Endothelial cell of umbilical vein (primary cell): ENCODE data around the gene FRYL. TPM values are rescaled to one million over a fixed set of nuclear protein-coding genes. Genes with fewer than 3 reads are reported as not detected.

ENCODE experiments used
- BruUV-seq: library from RNA; stranded (reverse); fragments of 400-500 nt; replicated peaks from 2 replicates; lab custom pipeline; 2021; lab: Mats Ljungman, UMichigan
- CTCF ChIA-PET: fragments of 300-600, 350-600 bp; sonication (Branson Sonifier 250); formaldehyde crosslinking; loops from one replicate; lab custom pipeline; 2021; ENCODE audit warnings: antibody characterized with exemption, inconsistent platforms; lab: Charles Lee
- POLR2A ChIA-PET: fragments of 300-600, 350-600 bp; sonication (Branson Sonifier 250); formaldehyde crosslinking; loops from one replicate; lab custom pipeline; 2021; ENCODE audit warnings: antibody characterized with exemption, inconsistent platforms; lab: Charles Lee
- DNase-seq: peaks from one replicate; pipeline ENCODE4 v3.0.0-alpha.2; 2011; ENCODE audit warnings: low read depth, low spot score
- FAIRE-seq: peaks from 2 replicates; lab custom pipeline; 2011; peaks lifted over from hg19 to GRCh38; lab: Jason Lieb, UNC
- H2AFZ ChIP-seq: 2 replicates; pipeline ENCODE4 v1.6.0; 2012; ENCODE audit warnings: low read depth, low read length, control low read depth, inconsistent platforms
- H3K27ac ChIP-seq: 2 replicates; pipeline ENCODE4 v1.5.1; 2011; ENCODE audit warnings: low read depth, mild to moderate bottlenecking, control low read depth, low read length, moderate library complexity; ENCODE audit not compliant: insufficient read depth
- H3K27me3 ChIP-seq, 2 experiments: 2 replicates each; pipeline versions ENCODE4 v1.6.0 to v1.6.1; 2011; ENCODE audit warnings: low read length in 2 of 2, mixed read lengths in 1 of 2; ENCODE audit not compliant: control insufficient read depth in 2 of 2, insufficient read depth in 2 of 2
- H3K36me3 ChIP-seq, 2 experiments: 2 replicates in 1 of 2; 3 replicates in 1 of 2; pipeline ENCODE4 v1.5.1; 2011; ENCODE audit warnings: low read length in 2 of 2, mild to moderate bottlenecking in 1 of 2, moderate library complexity in 1 of 2; ENCODE audit not compliant: control insufficient read depth in 2 of 2, insufficient read depth in 2 of 2; ENCODE audit errors: extremely low read depth in 1 of 2
- H3K4me1 ChIP-seq: 3 replicates; pipeline ENCODE4 v1.5.1; 2011; ENCODE audit warnings: mild to moderate bottlenecking, low read length; ENCODE audit not compliant: control insufficient read depth, insufficient read depth; ENCODE audit errors: extremely low read depth
- H3K4me2 ChIP-seq: 2 replicates; pipeline ENCODE4 v1.6.1; 2011; ENCODE audit warnings: low read length, control low read depth, mixed read lengths; ENCODE audit not compliant: insufficient read depth
- H3K4me3 ChIP-seq, 3 experiments: fragments of 200-600 bp in 1 of 3; sonication (generic), shearing (Covaris generic) in 1 of 3; replicated peaks in 1 of 3; 2 replicates each; pipeline ENCODE4 v1.5.1; 2011 to 2016; ENCODE audit warnings: control low read depth in 3 of 3, low read length in 3 of 3, mild to moderate bottlenecking in 2 of 3, inconsistent platforms in 1 of 3, low read depth in 1 of 3, moderate library complexity in 1 of 3; ENCODE audit not compliant: insufficient read depth in 1 of 3
- H3K79me2 ChIP-seq: 2 replicates; pipeline ENCODE4 v1.6.0; 2012; ENCODE audit warnings: low read length, inconsistent platforms; ENCODE audit not compliant: control insufficient read depth, insufficient read depth
- H3K9ac ChIP-seq: replicated peaks from 2 replicates; pipeline ENCODE3; 2011; ENCODE audit warnings: low read length, control low read depth; ENCODE audit not compliant: insufficient read depth; ENCODE audit errors: extremely low read depth
- H3K9me1 ChIP-seq: replicated peaks from 3 replicates; pipeline ENCODE4 v1.6.0; 2011; ENCODE audit warnings: mild to moderate bottlenecking, low read length; ENCODE audit not compliant: control insufficient read depth, insufficient read depth; ENCODE audit errors: extremely low read depth
- H3K9me3 ChIP-seq: replicated peaks from 2 replicates; pipeline ENCODE4 v1.5.1; 2012; ENCODE audit warnings: low read length, inconsistent platforms; ENCODE audit not compliant: control insufficient read depth, insufficient read depth
- H4K20me1 ChIP-seq: replicated peaks from 2 replicates; pipeline ENCODE3; 2011; ENCODE audit warnings: mild to moderate bottlenecking, low read length; ENCODE audit not compliant: control insufficient read depth, insufficient read depth; ENCODE audit errors: extremely low read depth
- EZH2 ChIP-seq: IDR thresholded peaks from 2 replicates; pipeline ENCODE4 v1.6.1; 2012; ENCODE audit warnings: borderline replicate concordance, low read depth, mild to moderate bottlenecking, moderate library complexity, low read length, inconsistent platforms; ENCODE audit not compliant: severe bottlenecking
- FOS ChIP-seq: IDR thresholded peaks from 2 replicates; pipeline ENCODE4 v1.6.1; 2011; ENCODE audit warnings: mild to moderate bottlenecking, low read length, moderate library complexity, borderline replicate concordance; ENCODE audit not compliant: insufficient read depth
- GATA2 ChIP-seq: IDR thresholded peaks from 2 replicates; pipeline ENCODE4 v1.7.0; 2011; ENCODE audit warnings: low read depth, mild to moderate bottlenecking, moderate library complexity, mixed read lengths, low read length; ENCODE audit not compliant: insufficient read length, insufficient read depth
- JUN ChIP-seq: IDR thresholded peaks from 2 replicates; pipeline ENCODE4 v1.6.1; 2011; ENCODE audit warnings: borderline replicate concordance, low read depth; ENCODE audit not compliant: insufficient read length, insufficient read depth
- MYC ChIP-seq: IDR thresholded peaks from one replicate; pipeline ENCODE4 v1.6.1; 2011; ENCODE audit warnings: mild to moderate bottlenecking, low read depth, low read length
- POLR2A ChIP-seq: IDR thresholded peaks from 2 replicates; pipeline ENCODE4 v1.6.1; 2012; ENCODE audit warnings: low read depth, mild to moderate bottlenecking, control low read depth, low read length
- POLR2AphosphoS5 ChIP-seq: IDR thresholded peaks from 2 replicates; pipeline ENCODE4 v1.6.1; 2012; ENCODE audit warnings: low read depth, mild to moderate bottlenecking, control low read depth, low read length, moderate library complexity; ENCODE audit not compliant: insufficient read depth
- dilution Hi-C: fragments of 300-500 bp; cut with MboI; formaldehyde crosslinking; loops from one replicate; pipeline ENCODE4 v1.15.0; 2019; ENCODE audit warnings: low sequenced_read_pairs; ENCODE audit not compliant: extremely low pct_ligation_motif_present
- intact Hi-C: fragments of 100-400 bp; cut with micrococcal nuclease; formaldehyde crosslinking; loops from one replicate; pipeline ENCODE4 v1.10.0; 2022
- polyA plus RNA-seq, 4 experiments: library from polyadenylated mRNA; depleted of rRNA in 3 of 4; stranded (reverse) in 3 of 4; unstranded in 1 of 4; fragments of >200 nt; gene quantifications; 2 replicates each; pipeline versions ENCODE4 v1.2.1 to v1.2.3, GENCODE V29; 2011 to 2012; ENCODE audit warnings: missing spikeins in 1 of 4
- total RNA-seq: library from RNA; stranded (reverse); gene quantifications from 2 replicates; pipeline ENCODE4 v1.2.3, GENCODE V29; 2021
- TF ChIP-seq, protein P1 (sequence below), 2 donors: IDR thresholded peaks; 1 replicate in 1 of 2; 2 replicates in 1 of 2; pipeline ENCODE4 v1.5.1; 2011; ENCODE audit warnings: low read length in 2 of 2, mild to moderate bottlenecking in 2 of 2, moderate library complexity in 2 of 2, control low read depth in 1 of 2, inconsistent platforms in 1 of 2, low read depth in 1 of 2; ENCODE audit not compliant: insufficient read depth in 1 of 2; ENCODE audit errors: extremely low read depth in 1 of 2
- TF ChIP-seq, protein P2 (sequence below): IDR thresholded peaks from 2 replicates; pipeline ENCODE4 v1.6.1; 2011; ENCODE audit not compliant: insufficient read depth, insufficient read length

FRYL gene
- total and polyA plus RNA-seq, 2 donors (not counting 3 experiments of a cell fraction or from before 2014, with no cell fraction given): 17.0 to 84.9 TPM

DNA sequence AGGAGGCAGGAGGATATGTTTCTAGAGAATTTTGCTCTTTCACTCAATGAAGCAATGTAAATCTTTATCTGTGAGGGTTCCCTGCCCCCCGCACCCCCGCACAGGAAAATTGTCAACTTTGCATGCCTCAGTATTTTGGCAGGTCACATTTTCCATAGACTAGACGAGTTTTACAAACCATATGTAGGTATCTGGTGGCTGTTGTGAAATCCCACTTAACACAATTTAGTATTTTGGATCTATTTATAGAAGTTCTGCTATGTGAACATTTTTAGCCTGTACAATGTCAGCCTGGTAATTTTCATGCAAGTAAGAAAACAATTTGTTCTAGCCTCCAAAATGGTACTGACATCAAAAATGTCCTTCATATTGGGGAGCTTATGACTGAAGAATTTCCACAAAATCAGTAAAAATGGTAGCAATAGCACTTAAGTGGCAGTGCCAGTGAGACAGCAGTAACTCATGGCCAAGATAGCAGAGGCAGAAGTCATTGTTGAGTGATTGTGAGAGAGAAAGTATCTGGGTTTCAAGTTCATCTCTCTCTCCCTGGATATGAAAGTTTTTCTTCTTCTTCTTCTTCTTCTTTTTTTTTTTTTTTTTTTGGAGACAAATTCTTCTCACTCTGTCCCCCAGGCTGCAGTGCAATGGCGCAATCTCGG, 12.4 kb upstream of the FRYL start:
- no peaks in the 10 kb centered on the region for H3K79me2 ChIP-seq
- DNase-seq (no peak), FAIRE-seq (no peak)
- no peaks in the 10 kb centered on the region for H3K27me3 ChIP-seq
- H3K36me3 ChIP-seq: no peaks in the 10 kb centered on the region
- dilution Hi-C loops: no loop called here
- H3K4me3 ChIP-seq: no peak overlapping the region
- H3K9me1 ChIP-seq: no peaks in the 10 kb centered on the region
- POLR2A ChIA-PET: no interaction called here
- H4K20me1 ChIP-seq: no peaks in the 10 kb centered on the region
- TF ChIP-seq GATA2 (no peak), POLR2AphosphoS5 (no peak), JUN (no peak), POLR2A (no peak), FOS (no peak), MYC (no peak), EZH2 (no peak)
- TF ChIP-seq, protein P1, sequence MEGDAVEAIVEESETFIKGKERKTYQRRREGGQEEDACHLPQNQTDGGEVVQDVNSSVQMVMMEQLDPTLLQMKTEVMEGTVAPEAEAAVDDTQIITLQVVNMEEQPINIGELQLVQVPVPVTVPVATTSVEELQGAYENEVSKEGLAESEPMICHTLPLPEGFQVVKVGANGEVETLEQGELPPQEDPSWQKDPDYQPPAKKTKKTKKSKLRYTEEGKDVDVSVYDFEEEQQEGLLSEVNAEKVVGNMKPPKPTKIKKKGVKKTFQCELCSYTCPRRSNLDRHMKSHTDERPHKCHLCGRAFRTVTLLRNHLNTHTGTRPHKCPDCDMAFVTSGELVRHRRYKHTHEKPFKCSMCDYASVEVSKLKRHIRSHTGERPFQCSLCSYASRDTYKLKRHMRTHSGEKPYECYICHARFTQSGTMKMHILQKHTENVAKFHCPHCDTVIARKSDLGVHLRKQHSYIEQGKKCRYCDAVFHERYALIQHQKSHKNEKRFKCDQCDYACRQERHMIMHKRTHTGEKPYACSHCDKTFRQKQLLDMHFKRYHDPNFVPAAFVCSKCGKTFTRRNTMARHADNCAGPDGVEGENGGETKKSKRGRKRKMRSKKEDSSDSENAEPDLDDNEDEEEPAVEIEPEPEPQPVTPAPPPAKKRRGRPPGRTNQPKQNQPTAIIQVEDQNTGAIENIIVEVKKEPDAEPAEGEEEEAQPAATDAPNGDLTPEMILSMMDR (IDR thresholded peaks at IDR 0.05; ENCODE audit: extremely low read depth in 1 of 2, insufficient read depth in 1 of 2, low read depth in 1 of 2, low read length in 2 of 2): no peak
- TF ChIP-seq, protein P2, sequence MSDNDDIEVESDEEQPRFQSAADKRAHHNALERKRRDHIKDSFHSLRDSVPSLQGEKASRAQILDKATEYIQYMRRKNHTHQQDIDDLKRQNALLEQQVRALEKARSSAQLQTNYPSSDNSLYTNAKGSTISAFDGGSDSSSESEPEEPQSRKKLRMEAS: no peak
- no peak overlapping the region for H2AFZ ChIP-seq
- no peak overlapping the region for H3K4me2 ChIP-seq
- H3K9me3 ChIP-seq: no peaks in the 10 kb centered on the region
- CTCF ChIA-PET: interaction anchor here (0.6 kb wide), 1 partner anchor 124 kb away, joined by 3 read pairs; no protein-coding TSS in a partner anchor
- intact Hi-C loops: no loop called here
- H3K27ac ChIP-seq: no peak overlapping the region
- no peak overlapping the region for H3K9ac ChIP-seq
- no peaks in the 10 kb centered on the region for H3K4me1 ChIP-seq
- BruUV-seq: no TSS peak
